GM23338 (cell line): ENCODE measurements around the gene CCR6. TPM values are rescaled to one million over a fixed set of nuclear protein-coding genes. Genes with fewer than 3 reads are reported as not detected.

Source experiments
- ATAC-seq: fragments of 200-7000 bp; cut with Tn5 transposase; 3 replicates; pipeline ENCODE4 v1.9.1; 2020
- DNase-seq: peaks from one replicate; pipeline ENCODE4 v3.0.0-alpha.2; 2015; ENCODE audit warnings: low spot score
- H2AFZ ChIP-seq: fragments of 200-600 bp; sonication (generic); 2 replicates; pipeline ENCODE4 v1.8.0; 2016; ENCODE audit warnings: antibody characterized with exemption, mild to moderate bottlenecking, moderate library complexity
- H3F3A ChIP-seq: fragments of 200-600 bp; sonication (generic); replicated peaks from 2 replicates; pipeline ENCODE4 v1.8.0; 2017; ENCODE audit warnings: antibody characterized with exemption, mixed run types, low read depth
- H3K27ac ChIP-seq: fragments of 200-600 bp; sonication (generic); 2 replicates; pipeline ENCODE4 v1.6.1; 2016; ENCODE audit warnings: low read depth
- H3K27me3 ChIP-seq: fragments of 200-600 bp; sonication (generic); 2 replicates; pipeline ENCODE4 v1.8.0; 2016; ENCODE audit warnings: mild to moderate bottlenecking, mixed run types, moderate library complexity; ENCODE audit not compliant: insufficient read depth
- H3K36me3 ChIP-seq: fragments of 200-600 bp; sonication (generic); 2 replicates; pipeline ENCODE4 v1.8.0; 2016; ENCODE audit warnings: mild to moderate bottlenecking; ENCODE audit not compliant: insufficient read depth
- H3K4me1 ChIP-seq: fragments of 200-600 bp; sonication (generic); 2 replicates; pipeline ENCODE4 v1.8.0; 2016; ENCODE audit warnings: mild to moderate bottlenecking, moderate library complexity; ENCODE audit not compliant: insufficient read depth
- H3K4me2 ChIP-seq: fragments of 200-600 bp; sonication (generic); 2 replicates; pipeline ENCODE4 v1.7.1; 2017; ENCODE audit warnings: mixed run types
- H3K4me3 ChIP-seq: fragments of 200-600 bp; sonication (generic); 2 replicates; pipeline ENCODE4 v1.6.1; 2016; ENCODE audit warnings: mixed run types
- H3K79me2 ChIP-seq: fragments of 200-600 bp; sonication (generic); replicated peaks from 2 replicates; pipeline ENCODE4 v1.8.0; 2017; ENCODE audit warnings: mild to moderate bottlenecking; ENCODE audit not compliant: insufficient read depth
- H3K9me2 ChIP-seq: fragments of 200-600 bp; sonication (generic); 2 replicates; pipeline ENCODE4 v1.8.0; 2017; ENCODE audit not compliant: insufficient read depth
- H4K20me1 ChIP-seq: fragments of 200-600 bp; sonication (generic); replicated peaks from 2 replicates; pipeline ENCODE4 v1.8.0; 2017; ENCODE audit warnings: mild to moderate bottlenecking; ENCODE audit not compliant: insufficient read depth
- H3K27ac Mint-ChIP-seq: 2 replicates; pipeline ENCODE4 v1.8.0; 2020; ENCODE audit warnings: inconsistent platforms, mild to moderate bottlenecking, moderate library complexity, mixed read lengths
- H3K27me3 Mint-ChIP-seq: 3 replicates; pipeline ENCODE4 v1.8.0; 2022; ENCODE audit warnings: low read depth, mild to moderate bottlenecking, moderate library complexity, mixed read lengths, inconsistent platforms; ENCODE audit not compliant: insufficient read depth, poor library complexity
- H3K36me3 Mint-ChIP-seq: 3 replicates; pipeline ENCODE4 v1.8.0; 2021; ENCODE audit warnings: low read depth, mild to moderate bottlenecking, inconsistent platforms, moderate library complexity, mixed read lengths
- H3K4me1 Mint-ChIP-seq: 3 replicates; pipeline ENCODE4 v1.8.0; 2020; ENCODE audit warnings: mild to moderate bottlenecking, inconsistent platforms, mixed read lengths
- H3K4me3 Mint-ChIP-seq: 3 replicates; pipeline ENCODE4 v1.8.0; 2021; ENCODE audit warnings: moderate library complexity, mild to moderate bottlenecking, inconsistent platforms, mixed read lengths
- H3K9me3 Mint-ChIP-seq: 3 replicates; pipeline ENCODE4 v1.8.0; 2020; ENCODE audit warnings: moderate library complexity, mild to moderate bottlenecking, inconsistent platforms, mixed read lengths
- CREB1 ChIP-seq: fragments of 250-450 bp; sonication (Bioruptor Pico); IDR thresholded peaks from 2 replicates; pipeline ENCODE4 v1.5.0; 2020; ENCODE audit warnings: low read depth, mild to moderate bottlenecking, moderate library complexity
- CTCF ChIP-seq, 2 experiments: fragments of 200-600 bp in 1 of 2; sonication (generic) in 1 of 2; conservative IDR thresholded peaks; 2 replicates each; pipeline versions ENCODE4 v1.5.1 to v1.6.1; 2016 to 2017; ENCODE audit warnings: antibody characterized with exemption in 2 of 2, low read depth in 2 of 2, mild to moderate bottlenecking in 2 of 2, moderate library complexity in 1 of 2
- EZH2 ChIP-seq: fragments of 200-600 bp; sonication (generic); IDR thresholded peaks from one replicate; pipeline ENCODE4 v1.8.0; 2017; ENCODE audit warnings: antibody characterized with exemption, mild to moderate bottlenecking, low read depth; ENCODE audit not compliant: unreplicated experiment
- REST ChIP-seq: IDR thresholded peaks from one replicate; pipeline ENCODE4 v1.6.1; 2018; ENCODE audit warnings: antibody characterized with exemption; ENCODE audit not compliant: unreplicated experiment
- ZNF331 ChIP-seq: fragments of 250-450 bp; sonication (Bioruptor Pico); IDR thresholded peaks from 2 replicates; pipeline ENCODE4 v1.5.0; 2020; ENCODE audit warnings: low read depth, mild to moderate bottlenecking, moderate library complexity
- ZNF462 ChIP-seq: fragments of 250-450 bp; sonication (Bioruptor Pico); IDR thresholded peaks from 2 replicates; pipeline ENCODE4 v1.5.0; 2020; ENCODE audit warnings: mild to moderate bottlenecking, moderate library complexity
- polyA plus RNA-seq: library from polyadenylated mRNA; unstranded; fragments of >200 nt; fragmentation: Nextera tagmentation; extraction: Ambion mirVana; gene quantifications from 2 replicates; pipeline ENCODE4 v1.2.1, GENCODE V29; 2016
- total RNA-seq: library from RNA; depleted of rRNA; stranded (reverse); fragments of >200 nt; shearing (Covaris generic); gene quantifications from 2 replicates; pipeline ENCODE4 v1.2.3, GENCODE V29; 2014

CCR6 gene
- total and polyA plus RNA-seq, 2 experiments from 2014 or later = not detected

GRCh38 chr6:167130712-167131684, 8.1 kb downstream of the CCR6 start:
- Mint-ChIP-seq H3K4me1 (no peaks in the 10 kb centered on the region; the same call in 2 of the 3 replicates), H3K27me3 (peaks cover 3% of the 10 kb centered on the region), H3K9me3 (no peaks in the 10 kb centered on the region), H3K27ac (no peak overlapping the region), H3K36me3 (no peaks in the 10 kb centered on the region), H3K4me3 (no peak overlapping the region)
- ATAC-seq = no peak
- Histone ChIP-seq H3K9me2 (no peaks in the 10 kb centered on the region), H3K4me1 (no peaks in the 10 kb centered on the region), H3K4me2 (no peak overlapping the region), H3K79me2 (no peaks in the 10 kb centered on the region; the same call in 1 of the 2 replicates), H3K4me3 (no peak overlapping the region), H2AFZ (0 out of 2 replicates have a peak overlapping the region, but pooled peaks have one; percentile 38), H3K27ac (no peak overlapping the region), H3F3A (no peaks in the 10 kb centered on the region), H4K20me1 (no peaks in the 10 kb centered on the region), H3K27me3 (no peaks in the 10 kb centered on the region), H3K36me3 (no peaks in the 10 kb centered on the region)
- TF ChIP-seq CREB1 (no peak), REST (no peak), ZNF462 (CRISPR knock-in tag) (no peak), ZNF331 (CRISPR knock-in tag) (no peak), EZH2 (no peak), CTCF (conservative IDR thresholded peaks at IDR 0.05; ENCODE audit: low read depth in 2 of 2) (no peak)
- no peak for DNase-seq
